DOHH2 (cell line): Measurements from ENCODE around the gene DNAH5.

ENCODE experiments used
- H3F3A ChIP-seq: fragments of 200-600 bp; sonication (generic), shearing (Covaris generic); 2 replicates; pipeline ENCODE4 v1.6.0; 2016; ENCODE audit warnings: antibody characterized with exemption, mild to moderate bottlenecking; ENCODE audit not compliant: control insufficient read depth, insufficient read depth
- H3K27ac ChIP-seq: fragments of 200-600 bp; sonication (generic); 2 replicates; pipeline ENCODE4 v1.5.1; 2014; ENCODE audit warnings: low read depth, mild to moderate bottlenecking, low read length, moderate library complexity
- H3K27me3 ChIP-seq: fragments of 200-600 bp; sonication (generic); 2 replicates; pipeline ENCODE4 v1.6.1; 2014; ENCODE audit warnings: mild to moderate bottlenecking, low read length, mixed read lengths; ENCODE audit not compliant: control insufficient read depth
- H3K36me3 ChIP-seq: fragments of 200-600 bp; sonication (generic); 2 replicates; pipeline ENCODE4 v1.6.1; 2014; ENCODE audit warnings: mild to moderate bottlenecking, low read length, moderate library complexity, mixed read lengths; ENCODE audit not compliant: control insufficient read depth
- H3K4me1 ChIP-seq: fragments of 200-600 bp; sonication (generic); 2 replicates; pipeline ENCODE4 v1.6.1; 2014; ENCODE audit warnings: mild to moderate bottlenecking, low read length, mixed read lengths; ENCODE audit not compliant: control insufficient read depth
- H3K4me2 ChIP-seq: fragments of 200-600 bp; sonication (generic); 2 replicates; pipeline ENCODE4 v1.6.0; 2014; ENCODE audit warnings: mild to moderate bottlenecking, low read length, moderate library complexity
- H3K4me3 ChIP-seq: fragments of 200-600 bp; sonication (generic); 2 replicates; pipeline ENCODE4 v1.5.1; 2014; ENCODE audit warnings: mild to moderate bottlenecking, low read length, mixed read lengths
- H3K79me2 ChIP-seq: fragments of 200-600 bp; sonication (generic); 2 replicates; pipeline ENCODE4 v1.6.1; 2014; ENCODE audit warnings: mild to moderate bottlenecking, low read length, mixed read lengths; ENCODE audit not compliant: control insufficient read depth
- H3K9me2 ChIP-seq: fragments of 200-600 bp; sonication (generic); replicated peaks from 2 replicates; pipeline ENCODE4 v1.6.1; 2014; ENCODE audit warnings: mild to moderate bottlenecking, low read length, mixed read lengths; ENCODE audit not compliant: control insufficient read depth
- H3K9me3 ChIP-seq: fragments of 200-600 bp; sonication (generic); 2 replicates; pipeline ENCODE4 v1.6.1; 2014; ENCODE audit warnings: antibody characterized with exemption, low read length, mixed read lengths; ENCODE audit not compliant: control insufficient read depth, insufficient read depth
- H4K20me1 ChIP-seq: fragments of 200-600 bp; sonication (generic); 2 replicates; pipeline ENCODE4 v1.6.0; 2014; ENCODE audit warnings: low read depth, mild to moderate bottlenecking, antibody characterized with exemption, low read length, moderate library complexity; ENCODE audit not compliant: control insufficient read depth, insufficient read depth
- EZH2phosphoT487 ChIP-seq: fragments of 200-600 bp; sonication (generic); IDR thresholded peaks from 2 replicates; pipeline ENCODE4 v1.6.1; 2017; ENCODE audit warnings: borderline replicate concordance, mild to moderate bottlenecking, antibody characterized with exemption, low read length, moderate library complexity, mixed read lengths
- TF ChIP-seq, protein P1 (sequence below): fragments of 200-600 bp; sonication (generic); IDR thresholded peaks from one replicate; pipeline ENCODE4 v1.5.1; 2014; ENCODE audit warnings: antibody characterized with exemption, mild to moderate bottlenecking, low read depth, low read length; ENCODE audit not compliant: poor library complexity, severe bottlenecking

DNAH5 gene

DNA sequence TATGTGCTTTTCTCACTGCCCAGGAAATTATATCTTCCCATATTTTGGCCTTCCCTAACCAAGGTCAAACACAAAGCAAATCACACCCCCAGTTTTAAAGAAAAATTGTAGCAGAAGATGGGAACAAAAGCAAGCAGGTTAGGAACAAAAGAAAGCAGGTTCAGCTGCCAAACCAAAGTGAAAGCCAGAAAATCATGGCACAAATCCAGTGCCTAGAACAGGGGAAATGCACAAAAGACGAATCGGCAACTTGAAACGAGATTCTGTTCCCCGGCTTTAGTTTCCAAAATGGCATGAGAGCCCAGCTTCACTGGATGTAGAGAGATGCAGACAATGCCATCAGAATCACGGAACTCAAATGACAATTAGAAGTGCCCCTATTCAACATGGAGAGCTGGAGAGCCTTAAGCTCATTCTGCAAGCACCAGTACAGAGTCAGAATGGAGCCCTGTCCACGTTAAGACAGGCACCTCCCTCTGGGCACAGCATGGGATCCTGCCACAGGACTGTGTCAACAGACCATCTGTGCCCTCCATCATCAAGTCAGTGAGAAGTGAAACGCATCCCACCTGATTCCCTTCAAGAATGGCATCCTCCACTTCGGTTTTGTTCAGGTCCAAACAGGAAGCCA, 13.8 kb downstream of the DNAH5 start:
- no peak overlapping the region for H3K4me3 ChIP-seq
- H3K4me2 ChIP-seq: no peak overlapping the region
- H3K27me3 ChIP-seq: 0 out of 2 replicates have a peak, but pooled peaks cover 2% of the 10 kb centered on the region
- no peak overlapping the region for H3K27ac ChIP-seq
- H4K20me1 ChIP-seq: no peaks in the 10 kb centered on the region
- no peaks in the 10 kb centered on the region for H3F3A ChIP-seq
- TF ChIP-seq, protein P1, sequence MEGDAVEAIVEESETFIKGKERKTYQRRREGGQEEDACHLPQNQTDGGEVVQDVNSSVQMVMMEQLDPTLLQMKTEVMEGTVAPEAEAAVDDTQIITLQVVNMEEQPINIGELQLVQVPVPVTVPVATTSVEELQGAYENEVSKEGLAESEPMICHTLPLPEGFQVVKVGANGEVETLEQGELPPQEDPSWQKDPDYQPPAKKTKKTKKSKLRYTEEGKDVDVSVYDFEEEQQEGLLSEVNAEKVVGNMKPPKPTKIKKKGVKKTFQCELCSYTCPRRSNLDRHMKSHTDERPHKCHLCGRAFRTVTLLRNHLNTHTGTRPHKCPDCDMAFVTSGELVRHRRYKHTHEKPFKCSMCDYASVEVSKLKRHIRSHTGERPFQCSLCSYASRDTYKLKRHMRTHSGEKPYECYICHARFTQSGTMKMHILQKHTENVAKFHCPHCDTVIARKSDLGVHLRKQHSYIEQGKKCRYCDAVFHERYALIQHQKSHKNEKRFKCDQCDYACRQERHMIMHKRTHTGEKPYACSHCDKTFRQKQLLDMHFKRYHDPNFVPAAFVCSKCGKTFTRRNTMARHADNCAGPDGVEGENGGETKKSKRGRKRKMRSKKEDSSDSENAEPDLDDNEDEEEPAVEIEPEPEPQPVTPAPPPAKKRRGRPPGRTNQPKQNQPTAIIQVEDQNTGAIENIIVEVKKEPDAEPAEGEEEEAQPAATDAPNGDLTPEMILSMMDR: no peak
- TF ChIP-seq EZH2phosphoT487: no peak
- H3K79me2 ChIP-seq: no peaks in the 10 kb centered on the region
- no peaks in the 10 kb centered on the region for H3K4me1 ChIP-seq
- H3K9me2 ChIP-seq: no peaks in the 10 kb centered on the region
- H3K36me3 ChIP-seq: no peaks in the 10 kb centered on the region
- H3K9me3 ChIP-seq: no peaks in the 10 kb centered on the region

- Histone ChIP-seq H3K36me3 (no peaks in the 10 kb centered on the region), H3K9me2 (no peaks in the 10 kb centered on the region), H3K4me2 (no peak overlapping the region), H3F3A (no peaks in the 10 kb centered on the region), H3K79me2 (no peaks in the 10 kb centered on the region), H3K4me1 (no peaks in the 10 kb centered on the region), H3K4me3 (no peak overlapping the region), H3K27me3 (no peaks in the 10 kb centered on the region), H4K20me1 (no peaks in the 10 kb centered on the region), H3K27ac (no peak overlapping the region), H3K9me3 (no peaks in the 10 kb centered on the region)
- TF ChIP-seq, protein P1: no peak
- no peak for TF ChIP-seq EZH2phosphoT487
Measured at GRCh38 chr5:13926731-13927130, 17.8 kb downstream of the DNAH5 start.

DNA sequence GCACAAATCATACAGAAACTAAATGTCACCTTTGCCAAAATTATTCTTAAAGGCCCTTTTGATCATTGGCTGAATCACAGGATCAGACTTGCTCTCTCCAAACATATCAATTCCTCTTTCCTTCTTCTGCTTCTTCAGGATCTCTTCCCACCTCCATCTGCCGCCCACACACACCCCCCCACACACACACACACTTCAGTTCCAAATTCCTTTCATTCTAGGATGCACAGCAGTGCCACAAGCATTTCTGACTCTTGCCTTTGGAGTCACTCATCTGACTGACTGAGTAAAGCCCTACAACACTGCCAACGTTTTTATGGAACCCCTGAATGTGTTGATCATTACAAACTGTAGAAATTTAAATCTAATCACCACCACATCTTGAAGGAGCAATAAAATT, 22.9 kb downstream of the DNAH5 start:
- H3K9me2 ChIP-seq: no peaks in the 10 kb centered on the region
- TF ChIP-seq, protein P1: no peak
- TF ChIP-seq EZH2phosphoT487: no peak

More for the DNA sequence above, 22.9 kb downstream of the DNAH5 start:
- Histone ChIP-seq H3K79me2 (no peaks in the 10 kb centered on the region), H3K27ac (no peak overlapping the region), H3K9me3 (no peaks in the 10 kb centered on the region), H3K4me2 (no peak overlapping the region), H3K4me3 (no peak overlapping the region), H4K20me1 (no peaks in the 10 kb centered on the region), H3F3A (no peaks in the 10 kb centered on the region), H3K36me3 (no peaks in the 10 kb centered on the region), H3K4me1 (no peaks in the 10 kb centered on the region), H3K27me3 (no peaks in the 10 kb centered on the region)
